Activated T-cell treated with anti-CD3 and anti-CD28 coated beads, Interleukin-2, amount 50 U/mL, for 24 hours (primary cell): ENCODE results near the gene NFIB.

ENCODE experiments used
- DNase-seq: peaks from one replicate; pipeline ENCODE4 v3.0.0-alpha.2; 2020
- H3K27ac Mint-ChIP-seq: 2 replicates; pipeline ENCODE4 v1.8.0; 2020; ENCODE audit warnings: mild to moderate bottlenecking, mixed read lengths
- H3K27me3 Mint-ChIP-seq: 2 replicates; pipeline ENCODE4 v1.8.0; 2020; ENCODE audit warnings: mixed read lengths
- H3K36me3 Mint-ChIP-seq: 2 replicates; pipeline ENCODE4 v1.8.0; 2020; ENCODE audit warnings: low read depth, mixed read lengths
- H3K4me1 Mint-ChIP-seq: 2 replicates; pipeline ENCODE4 v1.8.0; 2020; ENCODE audit warnings: low read depth, mixed read lengths
- H3K4me3 Mint-ChIP-seq: 2 replicates; pipeline ENCODE4 v1.8.0; 2020; ENCODE audit warnings: mild to moderate bottlenecking, moderate library complexity, mixed read lengths
- H3K9me3 Mint-ChIP-seq: 2 replicates; pipeline ENCODE4 v1.8.0; 2020; ENCODE audit warnings: mixed read lengths

The NFIB gene

DNA sequence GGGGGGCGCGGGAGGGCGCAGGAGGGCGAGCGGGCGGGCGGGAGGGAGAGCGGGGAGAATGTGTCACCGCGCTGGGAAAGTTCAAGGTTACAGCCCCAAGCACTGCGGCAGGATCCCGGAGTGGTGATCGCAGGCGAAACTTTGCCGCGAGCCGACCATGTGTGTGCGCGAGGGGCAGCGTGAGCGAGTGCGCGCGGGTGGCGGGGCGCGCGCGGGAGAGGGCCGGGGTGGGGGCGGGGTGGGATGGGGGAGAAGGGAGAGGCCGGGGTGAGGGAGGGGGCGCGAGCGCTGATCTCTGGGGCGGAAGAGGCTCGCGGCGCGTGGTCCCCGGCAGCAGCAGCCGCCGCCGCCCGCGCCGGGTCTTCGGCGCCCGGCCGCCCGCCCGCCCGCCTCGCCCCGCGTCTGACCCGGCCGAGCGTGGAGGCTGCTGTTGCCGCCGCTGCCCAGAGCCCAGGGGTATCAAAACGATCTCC lies at the start of gene NFIB:
Gene NFIB, minus strand, starts transcription at position 191 of the 473 bp plus-strand sequence. CDS start 630 bp downstream, outside the sequence.
- H3K27ac Mint-ChIP-seq = peak within 1 kb of the TSS; percentile 64

DNA sequence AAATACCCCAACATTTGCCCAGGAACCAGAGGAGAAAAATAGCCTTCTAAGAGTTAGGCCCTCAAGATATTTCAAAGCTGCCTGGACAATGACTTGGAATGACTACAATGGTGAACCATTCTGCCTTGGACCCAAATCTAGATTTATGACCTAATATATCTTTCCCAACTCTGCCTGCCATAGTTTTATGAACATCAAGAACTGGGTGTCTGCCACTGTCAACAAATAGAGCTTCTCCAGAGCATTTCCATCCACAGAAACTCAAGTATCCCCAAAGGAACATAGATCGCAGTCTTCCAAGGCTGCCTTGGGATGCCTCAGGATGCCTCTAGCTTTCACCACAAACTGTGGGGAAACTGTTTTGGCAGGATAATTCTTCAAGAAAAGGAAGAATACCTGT lies 48.2 kb upstream of the NFIB start:
- H3K4me1 Mint-ChIP-seq = no peaks in the 10 kb centered on the region
- peaks cover 18% of the 10 kb centered on the region for H3K27me3 Mint-ChIP-seq
- no peak overlapping the region for H3K4me3 Mint-ChIP-seq
- H3K36me3 Mint-ChIP-seq = no peaks in the 10 kb centered on the region
- no peak overlapping the region for H3K27ac Mint-ChIP-seq
- no peak for DNase-seq
- no peaks in the 10 kb centered on the region for H3K9me3 Mint-ChIP-seq

More for the DNA sequence above, at the start of gene NFIB:
- DNase-seq = peak; percentile 30
- H3K27me3 Mint-ChIP-seq = peaks cover 74% of the 10 kb centered on the region
- H3K36me3 Mint-ChIP-seq = no peaks in the 10 kb centered on the region
- no peaks in the 10 kb centered on the region for H3K9me3 Mint-ChIP-seq
- peak within 1 kb of the TSS; percentile 70 for H3K4me3 Mint-ChIP-seq
- H3K4me1 Mint-ChIP-seq = peaks cover 24% of the 10 kb centered on the region

DNA sequence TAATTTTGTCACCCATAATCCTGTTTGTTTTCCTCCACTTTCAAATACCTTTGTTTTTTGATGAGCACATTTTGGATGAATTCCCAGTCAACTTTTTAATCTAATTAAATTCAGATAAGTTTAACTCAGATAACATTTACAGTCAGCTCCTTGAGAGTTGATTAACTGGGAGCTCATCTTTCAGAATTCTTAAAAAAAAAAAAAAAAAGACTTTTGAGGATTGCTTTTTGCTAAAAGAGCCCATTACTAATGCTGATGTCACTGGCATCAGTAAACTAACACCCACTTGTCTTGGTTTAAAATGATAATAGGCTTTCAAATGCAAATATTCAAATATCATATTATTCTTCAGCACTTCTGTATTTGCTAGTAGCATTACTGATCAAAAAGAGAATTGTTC lies 47.1 kb upstream of the NFIB start:
- Mint-ChIP-seq H3K4me3 (no peak overlapping the region), H3K9me3 (no peaks in the 10 kb centered on the region), H3K27ac (no peak overlapping the region), H3K27me3 (peaks cover 16% of the 10 kb centered on the region), H3K4me1 (no peaks in the 10 kb centered on the region), H3K36me3 (no peaks in the 10 kb centered on the region)
- DNase-seq = no peak

DNA sequence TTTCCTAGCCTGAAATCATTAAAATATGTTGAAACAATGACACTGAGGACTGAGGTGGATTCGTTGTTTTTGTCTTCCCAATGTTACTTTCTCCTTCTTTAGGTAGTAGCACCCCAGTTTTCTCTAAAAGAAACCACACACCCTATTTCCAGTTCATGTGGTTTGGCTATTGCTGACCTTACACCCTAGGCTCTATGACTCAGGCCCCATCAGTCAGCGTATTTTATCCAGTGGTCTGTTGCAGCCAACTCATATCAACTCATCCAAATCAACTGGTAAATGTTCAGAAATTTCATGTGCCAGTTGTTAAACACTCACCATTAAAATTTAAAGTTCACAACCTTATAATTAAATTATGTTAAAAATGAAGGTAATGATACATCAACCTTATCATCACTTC lies 44.6 kb upstream of the NFIB start:
- DNase-seq = no peak
- H3K27me3 Mint-ChIP-seq = peaks cover 21% of the 10 kb centered on the region
- H3K36me3 Mint-ChIP-seq = no peaks in the 10 kb centered on the region
- H3K27ac Mint-ChIP-seq = no peak overlapping the region
- peaks cover 1% of the 10 kb centered on the region for H3K4me1 Mint-ChIP-seq
- no peak overlapping the region for H3K4me3 Mint-ChIP-seq
- H3K9me3 Mint-ChIP-seq = no peaks in the 10 kb centered on the region

DNA sequence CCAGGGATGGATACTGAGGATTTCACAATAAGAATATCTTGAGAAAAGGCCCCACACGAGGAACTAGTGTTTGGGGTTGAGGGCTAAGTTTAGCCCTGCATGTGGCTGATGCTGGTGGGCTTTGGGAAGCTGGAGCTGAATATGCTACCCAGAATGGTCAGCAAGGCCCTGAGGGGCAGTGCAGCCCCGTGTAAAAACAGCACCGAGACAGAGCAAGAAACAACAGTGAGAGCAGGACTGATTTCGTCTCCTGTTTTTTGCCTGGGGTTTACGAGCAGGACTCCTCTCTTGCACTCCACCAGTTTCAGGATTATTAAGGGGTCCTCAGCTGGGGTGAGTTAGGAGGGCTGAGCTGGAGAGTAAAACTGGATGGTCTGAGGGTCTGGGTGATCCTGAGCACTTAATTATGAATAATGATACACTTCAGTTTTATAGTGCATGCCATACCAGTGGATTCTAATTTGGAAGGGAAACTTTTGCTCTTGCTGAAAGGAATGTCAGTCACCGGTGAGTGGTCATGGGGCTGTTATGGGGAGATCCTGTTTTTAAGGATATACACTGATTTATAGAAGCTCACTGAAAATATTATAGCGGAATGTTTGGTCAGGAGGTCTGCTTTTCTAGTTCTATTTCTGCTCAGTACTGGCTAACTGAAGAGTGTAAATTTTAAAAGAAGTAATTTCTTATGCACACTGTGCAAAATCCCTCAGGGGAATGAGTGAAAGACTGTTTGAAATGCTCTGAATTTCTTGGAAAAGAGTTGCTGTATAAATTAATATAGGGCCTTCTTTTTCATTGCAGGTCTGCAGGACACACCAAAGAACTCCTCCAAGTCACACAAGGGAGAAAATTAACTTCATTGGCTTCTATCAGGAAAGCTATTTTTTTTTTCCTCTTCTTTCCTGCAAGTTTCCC lies 42.7 kb upstream of the NFIB start:
- Mint-ChIP-seq H3K36me3 (no peaks in the 10 kb centered on the region), H3K4me1 (peaks cover 2% of the 10 kb centered on the region), H3K27ac (no peak overlapping the region), H3K9me3 (no peaks in the 10 kb centered on the region), H3K4me3 (no peak overlapping the region), H3K27me3 (peaks cover 38% of the 10 kb centered on the region)
- DNase-seq = no peak

DNA sequence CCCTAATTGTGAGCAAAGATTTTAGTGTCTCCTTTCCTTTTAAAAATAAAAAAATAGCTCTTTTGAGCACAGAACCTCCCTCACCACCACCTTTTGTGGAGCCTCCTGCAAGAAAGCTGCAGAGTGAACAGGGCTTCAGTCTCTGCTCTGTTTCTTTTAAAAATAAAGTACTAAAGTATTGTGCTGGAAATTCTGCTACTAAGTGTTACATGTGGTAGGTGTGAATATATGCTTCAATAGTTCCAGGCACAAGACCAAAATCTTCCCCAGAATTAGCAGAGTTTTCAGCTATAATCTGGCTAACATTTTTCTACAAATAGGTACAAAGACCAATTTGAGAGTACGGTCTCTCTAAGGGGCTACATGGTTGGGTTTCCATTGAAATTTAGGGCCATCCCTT lies 40.3 kb upstream of the NFIB start:
- Mint-ChIP-seq H3K27me3 (peaks cover 62% of the 10 kb centered on the region), H3K4me3 (no peak overlapping the region), H3K36me3 (no peaks in the 10 kb centered on the region), H3K4me1 (peaks cover 2% of the 10 kb centered on the region), H3K27ac (no peak overlapping the region), H3K9me3 (no peaks in the 10 kb centered on the region)
- DNase-seq = no peak

DNA sequence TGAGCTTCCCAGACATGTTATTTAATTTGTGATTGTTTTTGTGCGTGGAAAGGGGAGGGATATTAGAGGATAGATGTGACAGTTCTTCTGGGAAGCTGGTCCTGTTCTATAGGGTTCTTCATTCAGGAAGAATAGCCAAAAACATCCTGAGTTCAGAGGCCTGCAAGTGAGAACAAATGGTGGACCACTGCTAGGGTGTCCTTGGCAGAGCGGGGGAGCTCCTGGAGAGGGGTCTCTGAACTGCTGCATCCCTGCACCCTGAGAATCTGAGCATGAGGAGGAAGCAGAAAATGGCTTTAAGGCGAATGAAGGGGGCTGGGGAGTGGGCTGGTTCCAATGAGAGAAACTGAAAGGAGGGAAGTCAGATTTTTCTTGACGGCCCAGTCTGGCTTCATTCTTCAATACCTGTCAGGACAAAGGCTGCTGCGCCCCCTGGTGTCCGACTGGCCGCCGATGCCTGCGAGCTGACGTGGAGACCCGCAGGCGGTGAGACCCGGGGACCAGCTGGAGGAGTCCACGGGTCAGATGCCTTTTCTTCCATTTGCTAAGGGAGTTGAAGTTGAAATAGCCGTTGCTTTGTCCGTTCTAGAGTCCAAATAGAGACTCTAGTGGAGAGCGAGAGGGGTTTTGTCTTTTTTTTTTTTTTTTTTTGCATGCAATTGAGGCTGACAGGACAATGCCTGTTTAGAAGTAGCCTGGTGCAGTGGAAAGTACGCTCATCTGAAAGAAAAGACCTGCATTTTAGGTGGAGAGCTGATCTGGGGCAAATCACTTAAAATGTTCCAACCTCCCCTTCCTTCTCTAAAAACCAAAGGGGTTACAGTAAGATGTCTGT lies 39.5 kb upstream of the NFIB start:
- H3K4me3 Mint-ChIP-seq = no peak overlapping the region
- peak; percentile 81 for DNase-seq
- no peaks in the 10 kb centered on the region for H3K36me3 Mint-ChIP-seq
- H3K4me1 Mint-ChIP-seq = peaks cover 8% of the 10 kb centered on the region
- H3K27me3 Mint-ChIP-seq = peaks cover 70% of the 10 kb centered on the region
- no peak overlapping the region for H3K27ac Mint-ChIP-seq
- no peaks in the 10 kb centered on the region for H3K9me3 Mint-ChIP-seq

DNA sequence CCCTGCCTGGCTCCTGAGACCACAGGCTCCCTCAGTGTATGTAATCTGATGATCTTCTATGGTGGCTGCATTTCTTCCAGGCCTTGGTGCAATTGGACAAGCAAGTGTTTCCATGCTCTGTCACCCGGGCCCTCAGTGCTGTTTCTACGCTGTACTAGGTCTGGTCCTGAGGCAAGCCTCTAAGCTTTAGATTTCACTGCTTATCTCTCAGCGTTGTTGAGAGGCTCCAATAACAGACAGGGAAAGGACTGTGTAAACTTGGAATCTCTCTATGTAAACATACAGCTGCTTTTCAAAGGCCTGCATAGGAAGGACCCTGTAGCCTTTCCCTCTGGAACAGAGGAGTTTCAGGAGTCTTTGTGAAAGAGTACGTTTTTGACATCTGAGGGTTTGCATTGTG lies 38.6 kb upstream of the NFIB start:
- no peaks in the 10 kb centered on the region for H3K9me3 Mint-ChIP-seq
- H3K4me3 Mint-ChIP-seq = no peak overlapping the region
- DNase-seq = no peak
- peaks cover 79% of the 10 kb centered on the region for H3K27me3 Mint-ChIP-seq
- no peaks in the 10 kb centered on the region for H3K36me3 Mint-ChIP-seq
- peaks cover 13% of the 10 kb centered on the region for H3K4me1 Mint-ChIP-seq
- no peak overlapping the region for H3K27ac Mint-ChIP-seq

DNA sequence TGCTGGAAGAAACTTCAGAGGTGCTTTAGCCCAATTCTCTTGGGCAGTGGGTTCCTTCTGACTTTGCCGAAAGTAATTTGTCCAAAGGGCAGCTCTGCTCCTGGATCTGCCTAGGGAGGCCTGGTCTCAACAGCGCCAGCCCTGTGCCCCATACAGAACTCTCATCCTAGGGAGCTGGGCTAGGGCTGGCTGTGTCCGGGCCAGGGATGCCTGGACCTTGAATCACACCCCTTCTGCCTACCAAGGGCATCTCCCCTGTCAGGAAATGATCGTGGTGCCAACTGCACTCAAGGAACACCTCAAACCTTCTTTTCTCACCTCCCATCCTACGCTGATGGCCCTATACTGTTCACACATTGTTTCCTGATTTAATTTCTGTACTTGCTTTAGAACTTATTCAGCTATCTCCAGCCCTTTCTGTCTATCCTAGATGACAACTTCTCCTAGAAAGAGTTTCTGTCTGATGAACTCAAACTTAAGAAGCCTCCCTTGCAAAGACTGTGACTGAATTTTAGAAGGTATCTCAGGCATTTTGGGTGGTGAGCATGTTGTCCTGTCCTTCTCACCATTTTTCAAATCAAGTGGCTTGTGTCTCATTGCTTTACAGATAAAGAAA lies 37.4 kb upstream of the NFIB start:
- Mint-ChIP-seq H3K4me1 (peaks cover 16% of the 10 kb centered on the region), H3K27ac (no peak overlapping the region), H3K9me3 (no peaks in the 10 kb centered on the region), H3K27me3 (peaks cover 81% of the 10 kb centered on the region), H3K4me3 (no peak overlapping the region), H3K36me3 (no peaks in the 10 kb centered on the region)
- no peak for DNase-seq

DNA sequence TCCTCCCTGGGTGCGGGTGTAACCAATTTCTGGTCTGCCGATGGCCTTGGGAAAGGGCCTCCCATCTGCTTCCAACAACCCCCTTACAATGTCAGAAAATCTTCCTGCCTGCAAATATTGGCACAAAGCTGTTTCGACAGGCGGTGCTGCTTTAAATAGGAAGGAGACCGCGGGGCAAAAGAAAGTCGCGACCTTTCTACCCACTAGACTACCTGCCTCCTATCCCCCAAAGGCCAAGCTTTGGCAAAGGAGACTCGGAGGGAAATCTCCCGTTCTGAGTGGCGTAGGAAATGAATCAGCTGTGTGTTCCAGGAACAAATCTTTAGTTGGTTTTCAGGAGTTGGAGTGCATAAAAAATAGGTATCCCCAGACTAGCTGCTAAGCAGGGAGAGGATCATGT lies 36.8 kb upstream of the NFIB start:
- H3K4me3 Mint-ChIP-seq = no peak overlapping the region
- H3K9me3 Mint-ChIP-seq = no peaks in the 10 kb centered on the region
- H3K27ac Mint-ChIP-seq = no peak overlapping the region
- DNase-seq = no peak
- H3K27me3 Mint-ChIP-seq = peaks cover 81% of the 10 kb centered on the region
- peaks cover 18% of the 10 kb centered on the region for H3K4me1 Mint-ChIP-seq
- H3K36me3 Mint-ChIP-seq = no peaks in the 10 kb centered on the region

DNA sequence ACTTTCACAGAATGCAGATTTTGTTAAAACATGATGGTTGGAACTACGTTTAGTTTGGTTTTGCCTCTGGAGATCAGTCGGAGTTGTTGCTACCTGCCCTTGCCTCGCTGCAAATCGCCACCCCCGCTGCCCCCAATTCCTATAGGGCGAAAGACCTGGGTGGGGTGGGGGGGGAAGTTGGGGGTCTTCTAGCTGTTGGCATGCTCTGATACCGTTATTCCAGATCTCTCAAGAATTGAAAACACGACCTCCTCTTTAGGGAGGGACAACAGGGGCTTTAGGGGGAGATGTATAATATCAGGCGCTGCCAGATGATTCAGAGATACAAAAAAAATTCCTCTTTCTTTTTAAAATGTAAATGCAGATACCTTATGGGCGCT lies 36.4 kb upstream of the NFIB start:
- Mint-ChIP-seq H3K4me1 (peaks cover 22% of the 10 kb centered on the region), H3K9me3 (no peaks in the 10 kb centered on the region), H3K27me3 (peaks cover 81% of the 10 kb centered on the region), H3K4me3 (no peak overlapping the region), H3K36me3 (no peaks in the 10 kb centered on the region), H3K27ac (no peak overlapping the region)
- DNase-seq = no peak

DNA sequence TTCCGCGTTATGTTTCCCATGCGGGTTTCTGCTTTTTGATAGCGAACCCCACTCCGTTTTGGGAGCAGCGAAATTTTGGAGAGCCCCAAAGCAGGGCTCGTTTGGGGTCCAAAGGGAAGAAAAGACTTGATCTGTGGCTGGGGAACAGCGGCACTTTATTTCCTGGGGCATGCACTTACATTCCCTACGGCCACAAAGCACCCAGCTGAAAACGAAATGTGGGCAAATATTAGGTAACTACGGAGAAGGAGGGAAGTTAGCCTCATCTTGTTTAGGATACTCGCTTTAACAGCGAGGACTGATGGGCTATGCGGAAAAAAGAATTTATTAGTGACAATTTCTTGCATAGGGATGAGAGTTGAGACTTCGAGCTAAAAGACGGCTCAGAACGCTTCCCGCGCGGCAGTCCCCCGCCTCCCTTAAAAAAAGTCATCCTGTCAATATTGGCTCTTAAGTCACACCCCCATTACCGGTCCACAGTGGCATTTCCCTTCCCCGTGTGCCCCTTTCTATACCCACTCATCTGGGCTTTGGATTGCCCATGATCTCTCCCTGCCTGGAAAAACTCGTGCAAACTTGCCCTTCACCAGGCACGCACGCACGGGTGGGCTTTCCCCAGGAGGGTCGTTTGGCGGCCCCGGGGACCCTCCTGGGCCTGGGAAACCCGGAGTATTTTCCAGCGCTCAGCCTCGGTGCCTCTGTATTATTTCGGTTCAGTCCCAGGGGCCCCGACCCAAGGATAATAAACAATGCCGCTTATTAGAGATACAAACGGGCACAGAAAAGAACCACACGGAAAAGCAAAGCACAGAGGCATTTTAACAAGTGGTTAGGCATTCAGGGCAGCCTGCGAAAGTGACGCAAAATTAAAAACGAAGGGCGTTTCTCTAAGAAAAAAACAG lies 35.8 kb upstream of the NFIB start:
- Mint-ChIP-seq H3K9me3 (no peaks in the 10 kb centered on the region), H3K4me1 (peaks cover 24% of the 10 kb centered on the region), H3K36me3 (no peaks in the 10 kb centered on the region), H3K27me3 (peaks cover 75% of the 10 kb centered on the region), H3K4me3 (no peak overlapping the region), H3K27ac (no peak overlapping the region)
- DNase-seq = no peak

DNA sequence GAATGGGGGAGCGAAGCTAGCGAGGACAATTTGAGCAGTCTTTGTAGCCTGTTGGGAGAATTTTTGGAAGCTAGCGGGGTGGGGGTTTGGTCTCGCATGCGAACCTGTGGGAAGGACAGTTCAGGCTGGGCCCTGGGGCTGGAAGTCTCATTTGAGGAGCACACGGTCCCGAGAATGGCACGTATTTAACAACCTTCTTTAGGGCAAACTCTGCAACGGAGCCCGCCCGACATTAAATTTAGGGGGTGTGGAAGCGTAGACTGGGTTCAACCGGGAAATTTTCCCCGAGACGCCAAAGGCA lies 35.2 kb upstream of the NFIB start:
- Mint-ChIP-seq H3K27me3 (peaks cover 69% of the 10 kb centered on the region), H3K36me3 (no peaks in the 10 kb centered on the region), H3K27ac (no peak overlapping the region), H3K9me3 (no peaks in the 10 kb centered on the region), H3K4me3 (no peak overlapping the region), H3K4me1 (peaks cover 24% of the 10 kb centered on the region)
- DNase-seq = no peak
